ENCODE measurements around the gene DMD. TPM values are rescaled to one million over a fixed set of nuclear protein-coding genes. Genes with fewer than 3 reads are reported as not detected.
"Not testable (repeated sequence)": the region's sequence is repeated elsewhere in the genome, so short reads cannot be mapped to it uniquely, and the experiment has no call there.

The DMD gene
- total RNA-seq, 2 experiments from 2014 or later: 0.85 to 1.8 TPM

DNA sequence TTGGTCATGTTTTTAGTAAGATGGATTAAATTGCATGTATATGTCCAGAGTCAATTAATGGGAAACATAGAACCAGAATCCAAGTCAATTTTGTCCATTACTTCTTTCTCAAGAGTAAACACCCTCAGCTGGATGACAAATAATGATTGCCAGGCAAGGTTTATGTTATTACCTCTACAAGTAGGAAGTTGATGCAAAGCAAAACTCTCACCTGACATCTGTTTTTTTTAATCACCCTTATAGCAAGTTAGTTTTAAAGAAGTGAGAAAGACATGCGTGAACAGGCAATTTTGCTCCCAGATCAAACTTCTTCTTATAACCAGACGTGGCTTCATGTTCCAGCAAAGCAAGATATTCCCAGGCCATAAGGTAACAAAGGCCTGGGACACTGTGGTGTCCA lies 1791.0 kb downstream of the DMD start:
- Mint-ChIP-seq H3K4me3 (no peak overlapping the region), H3K4me1 (no peaks in the 10 kb centered on the region), H3K27ac (no peak overlapping the region), H3K9me3 (ENCODE audit: low read depth) (no peaks in the 10 kb centered on the region), H3K36me3 (ENCODE audit: low read depth) (no peaks in the 10 kb centered on the region), H3K27me3 (no peaks in the 10 kb centered on the region)
- intact Hi-C loops (cut with DNase I, micrococcal nuclease): loop anchor here (5.0 kb wide), 3 partner anchors 208 to 683 kb away; no protein-coding TSS in a partner anchor
- ATAC-seq (no peak), DNase-seq (no peak)
- ChIA-PET POLR2A (no interaction called here), CTCF (no interaction called here)

DNA sequence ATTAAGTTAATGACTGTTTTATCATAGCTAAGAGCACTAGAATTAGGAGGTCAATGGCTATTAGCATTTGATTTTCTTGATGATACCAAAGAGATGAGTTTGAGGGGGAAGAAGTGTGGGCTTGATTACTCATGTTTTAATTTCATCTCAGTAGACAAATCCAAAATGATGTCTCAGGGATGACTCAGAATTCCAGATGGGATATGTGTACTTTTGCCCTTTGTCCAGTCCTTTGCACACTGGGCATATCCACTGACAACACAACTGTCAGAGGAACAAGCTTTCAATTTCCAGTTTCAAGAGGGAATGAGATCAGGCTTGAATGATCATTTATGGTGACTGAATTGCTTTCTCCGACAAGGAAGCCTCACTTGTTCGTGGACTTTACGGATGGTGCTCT lies 1814.2 kb downstream of the DMD start:
- ChIA-PET POLR2A (no interaction called here), CTCF (no interaction called here)
- ATAC-seq: no peak
- DNase-seq: no peak
- intact Hi-C loops (cut with DNase I, micrococcal nuclease): no loop called here
- H3K4me3 Mint-ChIP-seq: no peak overlapping the region
- H3K27ac Mint-ChIP-seq: no peak overlapping the region
- no peaks in the 10 kb centered on the region for H3K4me1 Mint-ChIP-seq
- no peaks in the 10 kb centered on the region for H3K36me3 Mint-ChIP-seq (ENCODE audit: low read depth)
- no peaks in the 10 kb centered on the region for H3K27me3 Mint-ChIP-seq
- H3K9me3 Mint-ChIP-seq (ENCODE audit: low read depth): no peaks in the 10 kb centered on the region

DNA sequence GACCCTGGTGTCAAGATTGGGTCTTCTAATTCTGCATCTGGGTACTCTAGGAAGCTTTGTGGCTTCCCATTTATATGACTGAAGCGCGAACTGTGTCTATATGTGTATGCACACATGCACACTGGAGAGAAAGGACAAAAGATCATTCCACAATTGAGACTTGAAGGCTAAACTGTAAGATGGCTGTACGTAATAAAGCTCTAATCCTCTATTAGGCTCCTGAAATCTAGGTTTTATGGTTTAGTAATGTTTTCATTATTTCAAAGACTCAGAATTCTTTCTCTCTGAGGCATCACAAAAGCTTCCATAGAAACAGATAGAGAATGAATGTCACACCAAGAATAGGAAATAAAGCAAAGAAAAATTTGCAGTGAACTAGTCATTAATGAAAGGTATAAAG lies 1818.8 kb downstream of the DMD start:
- Mint-ChIP-seq H3K27me3 (peaks cover 4% of the 10 kb centered on the region), H3K36me3 (ENCODE audit: low read depth) (no peaks in the 10 kb centered on the region), H3K27ac (no peak overlapping the region), H3K4me1 (no peaks in the 10 kb centered on the region), H3K9me3 (ENCODE audit: low read depth) (no peaks in the 10 kb centered on the region), H3K4me3 (no peak overlapping the region)
- no peak for ATAC-seq
- intact Hi-C loops (cut with DNase I, micrococcal nuclease): no loop called here
- POLR2A ChIA-PET: no interaction called here
- DNase-seq: no peak
- CTCF ChIA-PET: no interaction called here

DNA sequence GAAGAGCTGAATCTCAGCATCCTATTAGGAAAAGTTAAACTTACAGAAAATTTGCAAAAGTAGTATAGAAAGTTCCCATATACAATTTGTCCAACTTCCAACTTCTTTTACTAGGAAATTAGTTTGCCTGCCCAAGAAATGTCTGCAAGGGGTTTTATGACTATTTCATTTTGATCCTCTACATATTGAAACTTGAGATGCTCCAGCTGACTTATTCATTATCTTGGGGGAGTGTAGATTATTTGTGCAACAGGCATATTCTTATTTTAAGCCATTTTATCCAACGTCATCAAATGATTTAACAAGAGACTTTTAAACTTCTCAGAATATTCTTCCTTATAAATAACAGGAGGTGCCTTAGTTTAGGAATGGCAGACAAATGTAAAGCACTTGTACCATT lies 1822.4 kb downstream of the DMD start:
- Mint-ChIP-seq H3K27ac (no peak overlapping the region), H3K27me3 (peaks cover 4% of the 10 kb centered on the region), H3K36me3 (ENCODE audit: low read depth) (no peaks in the 10 kb centered on the region), H3K4me3 (no peak overlapping the region), H3K4me1 (no peaks in the 10 kb centered on the region), H3K9me3 (ENCODE audit: low read depth) (no peaks in the 10 kb centered on the region)
- ChIA-PET POLR2A (no interaction called here), CTCF (no interaction called here)
- intact Hi-C loops (cut with DNase I, micrococcal nuclease): no loop called here
- ATAC-seq (no peak), DNase-seq (no peak)

DNA sequence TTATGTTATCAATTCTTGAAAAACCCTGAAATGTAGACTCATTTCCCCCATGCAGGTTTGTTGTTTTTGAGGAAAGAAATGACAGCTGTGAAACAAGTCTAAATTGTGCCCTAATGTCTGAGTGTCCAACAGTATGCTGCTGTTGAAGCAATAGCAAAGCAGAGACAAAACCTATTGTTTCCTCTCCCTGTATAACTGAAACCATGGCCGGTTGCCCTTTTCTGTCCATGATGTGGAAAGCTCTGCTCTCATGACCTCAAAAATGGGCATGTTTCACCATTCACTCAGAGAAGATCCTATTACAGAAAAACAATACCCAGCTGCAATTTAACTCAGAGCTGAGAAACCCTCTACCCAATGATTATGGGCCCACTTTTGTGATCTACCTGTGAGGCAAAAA lies 1826.9 kb downstream of the DMD start:
- ATAC-seq (no peak), DNase-seq (no peak)
- no peak overlapping the region for H3K4me3 Mint-ChIP-seq
- no peaks in the 10 kb centered on the region for H3K27me3 Mint-ChIP-seq
- intact Hi-C loops (cut with DNase I, micrococcal nuclease): no loop called here
- no peaks in the 10 kb centered on the region for H3K9me3 Mint-ChIP-seq (ENCODE audit: low read depth)
- POLR2A ChIA-PET: no interaction called here
- H3K4me1 Mint-ChIP-seq: no peaks in the 10 kb centered on the region
- H3K27ac Mint-ChIP-seq: no peak overlapping the region
- no peaks in the 10 kb centered on the region for H3K36me3 Mint-ChIP-seq (ENCODE audit: low read depth)
- CTCF ChIA-PET: no interaction called here

DNA sequence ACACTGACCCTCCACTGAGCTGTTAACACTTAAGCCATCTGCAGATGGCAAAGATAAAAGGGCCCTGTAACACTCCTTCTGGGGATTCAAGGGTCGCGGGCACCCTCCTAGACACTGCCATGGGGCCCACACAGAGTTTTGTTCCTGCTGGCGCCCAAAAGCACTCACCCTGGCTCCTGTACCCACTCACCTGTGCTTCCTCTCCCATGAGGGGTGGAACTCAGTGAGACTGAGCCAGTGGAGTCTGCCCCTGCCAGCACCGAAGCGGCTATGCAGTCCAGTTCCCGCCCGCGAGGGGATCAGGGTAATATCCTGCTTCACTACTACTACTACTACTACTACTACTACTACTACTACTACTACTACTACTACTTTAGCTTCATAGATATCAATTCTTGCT lies 1827.4 kb downstream of the DMD start:
- no peaks in the 10 kb centered on the region for H3K36me3 Mint-ChIP-seq (ENCODE audit: low read depth)
- ChIA-PET CTCF (no interaction called here), POLR2A (no interaction called here)
- DNase-seq (no peak), ATAC-seq (no peak)
- H3K27ac Mint-ChIP-seq: no peak overlapping the region
- H3K4me3 Mint-ChIP-seq: no peak overlapping the region
- no peaks in the 10 kb centered on the region for H3K9me3 Mint-ChIP-seq (ENCODE audit: low read depth)
- H3K27me3 Mint-ChIP-seq: no peaks in the 10 kb centered on the region
- H3K4me1 Mint-ChIP-seq: no peaks in the 10 kb centered on the region
- intact Hi-C loops (cut with DNase I, micrococcal nuclease): no loop called here

DNA sequence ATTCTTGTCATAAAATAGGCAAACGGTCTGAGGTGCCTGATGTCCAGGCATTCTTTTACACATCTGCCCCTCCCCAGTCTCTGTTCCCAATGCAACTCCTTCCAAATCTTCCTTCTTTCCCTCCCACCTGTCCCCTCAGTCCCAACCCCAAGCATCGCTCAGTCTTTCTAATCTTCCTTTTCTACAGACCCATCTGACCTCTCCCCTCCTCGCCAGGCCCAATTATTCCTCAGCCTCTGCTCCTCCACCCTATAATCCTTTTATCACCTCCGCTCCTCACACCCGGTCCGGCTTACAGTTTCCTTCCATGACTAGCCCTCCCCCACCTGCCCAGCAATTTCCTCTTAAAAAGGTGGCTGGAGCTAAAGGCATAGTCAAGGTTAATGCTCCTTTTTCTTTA lies 1832.4 kb downstream of the DMD start:
- intact Hi-C loops (cut with DNase I, micrococcal nuclease); H3K36me3 Mint-ChIP-seq (ENCODE audit: low read depth); H3K27ac Mint-ChIP-seq; H3K4me1 Mint-ChIP-seq; DNase-seq; ATAC-seq; H3K9me3 Mint-ChIP-seq (ENCODE audit: low read depth); H3K27me3 Mint-ChIP-seq; POLR2A ChIA-PET; H3K4me3 Mint-ChIP-seq; CTCF ChIA-PET: not testable (repeated sequence)

DNA sequence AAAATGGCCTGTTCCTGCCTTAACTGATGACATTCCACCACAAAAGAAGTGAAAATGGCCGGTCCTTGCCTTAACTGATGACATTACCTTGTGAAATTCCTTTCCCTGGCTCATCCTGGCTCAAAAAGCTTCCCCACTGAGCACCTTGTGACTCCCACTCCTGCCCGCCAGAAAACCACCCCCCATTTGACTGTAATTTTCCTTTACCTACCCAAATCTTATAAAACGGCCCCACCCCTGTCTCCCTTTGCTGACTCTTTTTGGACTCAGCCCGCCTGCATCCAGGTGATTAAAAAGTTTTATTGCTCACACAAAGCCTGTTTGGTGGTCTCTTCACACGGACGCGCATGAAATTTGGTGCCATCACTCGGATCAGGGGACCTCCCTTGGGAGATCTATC lies 1833.5 kb downstream of the DMD start:
- DNase-seq; H3K4me1 Mint-ChIP-seq; H3K4me3 Mint-ChIP-seq; H3K36me3 Mint-ChIP-seq (ENCODE audit: low read depth); CTCF ChIA-PET; intact Hi-C loops (cut with DNase I, micrococcal nuclease); POLR2A ChIA-PET; H3K27me3 Mint-ChIP-seq; H3K9me3 Mint-ChIP-seq (ENCODE audit: low read depth); ATAC-seq; H3K27ac Mint-ChIP-seq: not testable (repeated sequence)

DNA sequence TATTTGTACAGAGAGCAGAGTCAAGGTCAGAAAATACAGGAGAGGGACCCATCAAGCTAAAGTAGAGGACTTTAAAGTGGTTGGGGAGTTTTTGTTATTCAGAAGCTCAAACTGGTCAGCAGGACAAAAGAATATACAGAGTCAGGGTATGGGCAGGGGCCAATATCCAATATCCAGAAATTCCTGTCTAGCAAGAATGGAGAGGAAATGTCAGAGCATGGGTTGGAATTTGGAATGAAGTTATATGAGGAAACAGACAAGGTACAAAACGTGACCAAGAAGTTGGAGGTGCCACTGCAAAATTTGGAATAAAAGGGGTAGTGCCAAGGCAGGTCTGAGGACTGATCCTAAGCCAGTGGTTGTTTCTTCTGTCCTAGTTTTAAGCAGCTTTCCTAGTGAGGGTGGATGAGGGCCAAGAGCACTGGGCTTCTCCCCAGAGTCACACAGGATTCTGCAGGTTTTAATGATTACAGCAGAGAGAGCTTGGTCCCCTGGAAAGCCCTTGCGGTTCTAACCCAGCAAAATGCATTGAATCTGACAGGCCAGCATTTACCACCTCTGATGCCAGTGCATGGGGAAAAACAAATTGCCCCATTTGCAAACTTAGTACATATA lies 1834.8 kb downstream of the DMD start:
- Mint-ChIP-seq H3K36me3 (ENCODE audit: low read depth) (no peaks in the 10 kb centered on the region), H3K27ac (no peak overlapping the region), H3K9me3 (ENCODE audit: low read depth) (no peaks in the 10 kb centered on the region), H3K4me1 (no peaks in the 10 kb centered on the region), H3K4me3 (no peak overlapping the region), H3K27me3 (no peaks in the 10 kb centered on the region)
- CTCF ChIA-PET: no interaction called here
- intact Hi-C loops (cut with DNase I, micrococcal nuclease): no loop called here
- no peak for ATAC-seq
- DNase-seq: no peak
- POLR2A ChIA-PET: no interaction called here

DNA sequence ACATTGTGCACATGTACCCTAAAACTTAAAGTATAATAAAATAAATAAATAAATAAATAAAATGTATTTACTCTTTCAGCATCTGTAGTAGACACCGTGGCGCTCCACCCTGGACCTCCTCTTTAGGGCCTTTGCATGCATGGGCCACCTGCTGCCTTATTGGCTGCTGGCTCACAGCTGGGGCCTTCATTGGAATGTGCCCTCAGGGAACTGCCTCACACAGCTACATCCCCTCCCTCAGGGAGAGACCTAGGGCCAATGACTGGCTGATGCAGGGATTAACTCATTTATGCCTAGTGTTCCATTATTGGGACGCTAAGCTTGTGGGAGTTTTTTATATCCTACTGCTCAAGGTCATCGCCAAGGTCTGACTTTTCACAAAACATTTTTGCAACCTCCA lies 1836.6 kb downstream of the DMD start:
- H3K4me1 Mint-ChIP-seq: no peaks in the 10 kb centered on the region
- H3K27me3 Mint-ChIP-seq: no peaks in the 10 kb centered on the region
- CTCF ChIA-PET: no interaction called here
- POLR2A ChIA-PET: no interaction called here
- DNase-seq (no peak), ATAC-seq (no peak)
- no peaks in the 10 kb centered on the region for H3K36me3 Mint-ChIP-seq (ENCODE audit: low read depth)
- H3K27ac Mint-ChIP-seq: no peak overlapping the region
- no peak overlapping the region for H3K4me3 Mint-ChIP-seq
- H3K9me3 Mint-ChIP-seq (ENCODE audit: low read depth): no peaks in the 10 kb centered on the region
- intact Hi-C loops (cut with DNase I, micrococcal nuclease): no loop called here

DNA sequence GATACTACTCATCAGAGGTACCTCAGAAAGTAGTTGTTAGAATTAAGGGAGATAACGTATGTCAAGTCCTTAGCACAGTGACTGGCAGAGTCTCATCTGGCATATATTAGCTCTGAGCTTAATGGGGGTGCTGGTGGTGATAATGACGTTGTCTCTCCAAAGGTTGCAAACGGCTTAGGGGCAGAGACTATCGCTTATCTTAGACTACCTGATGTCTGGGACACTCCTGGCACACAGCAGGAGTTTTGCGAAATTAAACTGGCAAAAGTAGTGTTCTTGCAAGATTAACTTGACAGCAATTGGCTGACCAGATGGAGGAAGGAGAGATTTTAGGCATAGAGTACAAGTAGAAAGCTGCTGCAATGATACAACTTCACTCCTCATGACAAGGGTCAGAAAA lies 1839.4 kb downstream of the DMD start:
- CTCF ChIA-PET: no interaction called here
- no peak overlapping the region for H3K27ac Mint-ChIP-seq
- DNase-seq (no peak), ATAC-seq (no peak)
- H3K4me3 Mint-ChIP-seq: no peak overlapping the region
- H3K36me3 Mint-ChIP-seq (ENCODE audit: low read depth): no peaks in the 10 kb centered on the region
- no peaks in the 10 kb centered on the region for H3K4me1 Mint-ChIP-seq
- no peaks in the 10 kb centered on the region for H3K9me3 Mint-ChIP-seq (ENCODE audit: low read depth)
- intact Hi-C loops (cut with DNase I, micrococcal nuclease): no loop called here
- POLR2A ChIA-PET: no interaction called here
- no peaks in the 10 kb centered on the region for H3K27me3 Mint-ChIP-seq

DNA sequence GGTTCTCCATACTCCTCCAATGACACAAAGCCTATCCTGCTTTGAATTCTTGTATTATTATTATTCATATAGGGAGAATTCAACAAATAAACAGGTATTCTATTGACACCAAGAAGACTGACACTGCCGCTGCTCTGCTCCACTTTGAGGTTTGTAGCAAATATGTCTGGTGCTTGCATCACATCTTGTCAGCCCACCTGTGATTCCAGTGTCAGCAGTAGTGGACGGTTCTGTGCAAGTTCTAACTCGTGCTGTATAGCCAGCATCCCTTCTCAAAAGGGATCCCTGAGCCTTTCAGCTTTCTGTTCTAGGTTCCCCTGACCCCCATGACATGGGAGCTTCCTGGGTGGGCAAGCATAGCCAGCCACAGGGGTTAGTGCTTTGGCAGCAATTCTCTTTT lies 1843.5 kb downstream of the DMD start:
- no peaks in the 10 kb centered on the region for H3K36me3 Mint-ChIP-seq (ENCODE audit: low read depth)
- ATAC-seq: no peak
- DNase-seq: no peak
- no peaks in the 10 kb centered on the region for H3K4me1 Mint-ChIP-seq
- no peaks in the 10 kb centered on the region for H3K27me3 Mint-ChIP-seq
- H3K4me3 Mint-ChIP-seq: no peak overlapping the region
- no peak overlapping the region for H3K27ac Mint-ChIP-seq
- ChIA-PET POLR2A (no interaction called here), CTCF (no interaction called here)
- intact Hi-C loops (cut with DNase I, micrococcal nuclease): no loop called here
- H3K9me3 Mint-ChIP-seq (ENCODE audit: low read depth): no peaks in the 10 kb centered on the region

DNA sequence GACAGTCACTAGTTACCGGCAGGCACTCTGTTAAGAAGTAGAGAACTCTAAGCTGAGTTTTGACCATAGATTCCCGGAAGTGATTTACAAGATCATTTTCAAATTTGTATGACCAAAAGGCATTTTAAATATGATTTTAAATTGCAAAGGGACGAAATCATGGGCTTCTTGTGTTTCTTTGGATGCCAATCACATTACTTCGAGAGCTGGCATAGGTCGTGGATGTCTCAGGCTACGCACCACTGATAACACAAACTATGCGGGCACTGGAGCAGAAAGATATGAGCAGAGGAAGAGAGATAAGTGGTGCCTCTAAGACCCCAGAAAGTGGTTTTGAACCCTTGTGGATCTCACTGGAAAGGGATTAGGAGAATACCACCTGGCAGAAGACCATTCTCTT lies 1845.3 kb downstream of the DMD start:
- CTCF ChIA-PET: no interaction called here
- intact Hi-C loops (cut with DNase I, micrococcal nuclease): no loop called here
- Mint-ChIP-seq H3K36me3 (ENCODE audit: low read depth) (no peaks in the 10 kb centered on the region), H3K4me1 (no peaks in the 10 kb centered on the region), H3K9me3 (ENCODE audit: low read depth) (no peaks in the 10 kb centered on the region), H3K4me3 (no peak overlapping the region), H3K27ac (no peak overlapping the region), H3K27me3 (no peaks in the 10 kb centered on the region)
- no peak for ATAC-seq
- no peak for DNase-seq
- POLR2A ChIA-PET: no interaction called here
